Peyer's patch (tissue), 4 donors: ENCODE measurements around the gene GH2. TPM values are rescaled to one million over a fixed set of nuclear protein-coding genes. Genes with fewer than 3 reads are reported as not detected.
"Not testable (repeated sequence)": the region's sequence is repeated elsewhere in the genome, so short reads cannot be mapped to it uniquely, and the experiment has no call there.

Source experiments
- DNase-seq, 3 donors: peaks; one replicate each; pipeline ENCODE4 v3.0.0-alpha.2; 2017 to 2019
- H3K27ac ChIP-seq, 4 donors: fragments of 200-600 bp; sonication (generic); one replicate each; pipeline ENCODE4 v1.5.1; 2016 to 2019
- H3K27me3 ChIP-seq, 2 donors: fragments of 200-600 bp; sonication (generic); one replicate each; pipeline ENCODE4 v1.5.1; 2019
- H3K36me3 ChIP-seq, 3 donors: fragments of 200-600 bp; sonication (generic); one replicate each; pipeline ENCODE4 v1.5.1; 2016 to 2019
- H3K4me1 ChIP-seq, 4 donors: fragments of 200-600 bp; sonication (generic); one replicate each; pipeline ENCODE4 v1.5.1; 2016 to 2019
- H3K4me3 ChIP-seq, 4 donors: fragments of 200-600 bp; sonication (generic); 1 replicate in 3 of 4; 2 replicates in 1 of 4; pipeline ENCODE4 v1.5.1; 2016 to 2019; ENCODE audit warnings: mild to moderate bottlenecking in 1 of 4
- H3K9me3 ChIP-seq, 4 donors: fragments of 200-600 bp; sonication (generic); one replicate each; pipeline ENCODE4 v1.5.1; 2016 to 2019; ENCODE audit warnings: mild to moderate bottlenecking in 1 of 4
- POLR2A ChIP-seq, 2 donors: fragments of 450-650 bp; IDR thresholded peaks; one replicate each; pipeline ENCODE4 v1.5.1; 2017; ENCODE audit warnings: antibody characterized with exemption in 2 of 2, mild to moderate bottlenecking in 2 of 2, moderate library complexity in 2 of 2
- total RNA-seq, 4 donors: library from RNA; depleted of rRNA; stranded (reverse); fragments of >200 nt; gene quantifications; one replicate each; pipeline ENCODE4 v1.1.0, GENCODE V29; 2016
- TF ChIP-seq, protein P1 (sequence below), 6 experiments: fragments of 450-650 bp in 4 of 6; fragments of 200-600 bp in 2 of 6; sonication (generic) in 1 of 6; IDR thresholded peaks; one replicate each; pipeline ENCODE4 v1.5.1; 2017 to 2019; ENCODE audit warnings: antibody characterized with exemption in 6 of 6, mild to moderate bottlenecking in 3 of 6, moderate library complexity in 1 of 6

The GH2 gene
- total RNA-seq, 4 donors from 2014 or later: not detected

DNA sequence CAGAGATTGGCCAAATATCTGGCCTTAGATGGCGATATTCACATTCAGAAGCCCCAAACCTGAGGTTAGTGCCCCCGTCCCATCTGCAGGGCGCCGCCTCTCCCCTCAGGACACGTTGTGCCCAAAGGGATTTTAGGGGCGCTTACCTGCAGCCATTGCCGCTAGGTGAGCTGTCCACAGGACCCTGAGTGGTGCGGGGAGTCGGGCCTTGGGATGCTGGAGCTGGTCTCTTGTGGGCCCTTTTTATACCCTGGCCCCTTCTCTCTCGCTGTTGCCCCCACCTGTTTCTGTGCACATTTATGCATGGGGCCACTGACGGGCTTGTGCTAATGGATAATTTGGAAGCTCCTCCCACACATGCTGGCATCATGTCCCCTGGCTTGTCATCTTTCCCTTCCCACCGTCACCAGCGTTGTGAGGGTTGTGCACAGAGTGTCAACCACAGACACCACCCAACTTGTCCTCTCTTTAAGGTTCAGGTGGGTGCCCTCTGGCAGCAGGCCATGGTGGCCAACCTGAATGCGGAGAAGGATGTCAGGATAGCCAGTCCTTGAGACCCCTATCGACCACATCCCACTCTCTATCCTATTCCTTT lies 29.4 kb upstream of the GH2 start, which contains the start of gene CSHL1:
Gene CSHL1 (minus strand): TSS at position 218 of the 595 bp plus-strand sequence. CDS start 62 bp downstream, at position 156.
- no peak within 1 kb of the TSS for H3K4me3 ChIP-seq
- no peak for DNase-seq
- H3K9me3 ChIP-seq: no peaks in the 10 kb centered on the region
- no peak within 1 kb of the TSS for H3K27ac ChIP-seq
- TF ChIP-seq POLR2A (IDR thresholded peaks at IDR 0.05): no peak
- TF ChIP-seq, protein P1, sequence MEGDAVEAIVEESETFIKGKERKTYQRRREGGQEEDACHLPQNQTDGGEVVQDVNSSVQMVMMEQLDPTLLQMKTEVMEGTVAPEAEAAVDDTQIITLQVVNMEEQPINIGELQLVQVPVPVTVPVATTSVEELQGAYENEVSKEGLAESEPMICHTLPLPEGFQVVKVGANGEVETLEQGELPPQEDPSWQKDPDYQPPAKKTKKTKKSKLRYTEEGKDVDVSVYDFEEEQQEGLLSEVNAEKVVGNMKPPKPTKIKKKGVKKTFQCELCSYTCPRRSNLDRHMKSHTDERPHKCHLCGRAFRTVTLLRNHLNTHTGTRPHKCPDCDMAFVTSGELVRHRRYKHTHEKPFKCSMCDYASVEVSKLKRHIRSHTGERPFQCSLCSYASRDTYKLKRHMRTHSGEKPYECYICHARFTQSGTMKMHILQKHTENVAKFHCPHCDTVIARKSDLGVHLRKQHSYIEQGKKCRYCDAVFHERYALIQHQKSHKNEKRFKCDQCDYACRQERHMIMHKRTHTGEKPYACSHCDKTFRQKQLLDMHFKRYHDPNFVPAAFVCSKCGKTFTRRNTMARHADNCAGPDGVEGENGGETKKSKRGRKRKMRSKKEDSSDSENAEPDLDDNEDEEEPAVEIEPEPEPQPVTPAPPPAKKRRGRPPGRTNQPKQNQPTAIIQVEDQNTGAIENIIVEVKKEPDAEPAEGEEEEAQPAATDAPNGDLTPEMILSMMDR (IDR thresholded peaks at IDR 0.05): no peak
- no peaks in the 10 kb centered on the region for H3K4me1 ChIP-seq
- H3K27me3 ChIP-seq: no peaks in the 10 kb centered on the region
- no peaks in the 10 kb centered on the region for H3K36me3 ChIP-seq

DNA sequence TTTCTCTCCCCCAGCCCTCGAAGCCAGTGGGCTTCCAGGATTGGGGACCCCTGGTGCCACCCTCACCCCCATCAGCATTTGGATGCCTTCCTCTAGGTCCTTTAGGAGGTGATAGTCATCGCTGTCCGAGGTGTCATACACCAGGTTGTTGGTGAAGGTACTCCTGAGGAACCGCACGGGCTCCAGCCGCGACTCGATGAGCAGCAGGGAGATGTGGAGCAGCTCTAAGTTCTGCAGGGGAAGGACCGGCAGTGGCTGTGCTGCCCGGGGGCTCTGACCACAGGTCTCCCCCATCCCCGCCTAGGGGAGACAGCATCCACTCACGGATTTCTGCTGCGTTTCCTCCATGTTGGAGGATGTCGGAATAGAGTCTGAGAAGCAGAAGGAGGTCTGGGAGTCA lies 28.4 kb upstream of the GH2 start:
- H3K9me3 ChIP-seq: no peaks in the 10 kb centered on the region
- no peaks in the 10 kb centered on the region for H3K36me3 ChIP-seq
- H3K4me1 ChIP-seq: no peaks in the 10 kb centered on the region
- no peaks in the 10 kb centered on the region for H3K27me3 ChIP-seq
- DNase-seq: no peak
- no peak overlapping the region for H3K27ac ChIP-seq
- TF ChIP-seq, protein P1 (IDR thresholded peaks at IDR 0.05): no peak
- no peak for TF ChIP-seq POLR2A (IDR thresholded peaks at IDR 0.05)
- H3K4me3 ChIP-seq: no peak overlapping the region

DNA sequence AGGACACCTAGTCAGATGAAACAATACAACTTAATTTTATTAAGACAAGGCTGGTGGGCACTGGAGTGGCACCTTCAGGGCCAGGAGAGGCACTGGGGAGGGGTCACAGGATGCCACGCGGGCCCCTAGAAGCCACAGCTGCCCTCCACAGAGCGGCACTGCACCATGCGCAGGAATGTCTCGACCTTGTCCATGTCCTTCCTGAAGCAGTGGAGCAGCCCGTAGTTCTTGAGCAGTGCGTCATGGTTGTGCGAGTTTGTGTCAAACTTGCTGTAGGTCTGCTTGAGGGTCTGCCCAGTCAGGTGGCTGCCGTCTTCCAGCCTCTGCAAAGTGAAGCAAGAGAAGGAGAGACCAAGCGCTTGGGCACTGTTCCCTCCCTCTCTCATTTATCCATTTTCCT lies 27.8 kb upstream of the GH2 start:
- not testable (repeated sequence) for H3K36me3 ChIP-seq, H3K9me3 ChIP-seq, H3K4me1 ChIP-seq, H3K27ac ChIP-seq, H3K27me3 ChIP-seq, DNase-seq, H3K4me3 ChIP-seq

DNA sequence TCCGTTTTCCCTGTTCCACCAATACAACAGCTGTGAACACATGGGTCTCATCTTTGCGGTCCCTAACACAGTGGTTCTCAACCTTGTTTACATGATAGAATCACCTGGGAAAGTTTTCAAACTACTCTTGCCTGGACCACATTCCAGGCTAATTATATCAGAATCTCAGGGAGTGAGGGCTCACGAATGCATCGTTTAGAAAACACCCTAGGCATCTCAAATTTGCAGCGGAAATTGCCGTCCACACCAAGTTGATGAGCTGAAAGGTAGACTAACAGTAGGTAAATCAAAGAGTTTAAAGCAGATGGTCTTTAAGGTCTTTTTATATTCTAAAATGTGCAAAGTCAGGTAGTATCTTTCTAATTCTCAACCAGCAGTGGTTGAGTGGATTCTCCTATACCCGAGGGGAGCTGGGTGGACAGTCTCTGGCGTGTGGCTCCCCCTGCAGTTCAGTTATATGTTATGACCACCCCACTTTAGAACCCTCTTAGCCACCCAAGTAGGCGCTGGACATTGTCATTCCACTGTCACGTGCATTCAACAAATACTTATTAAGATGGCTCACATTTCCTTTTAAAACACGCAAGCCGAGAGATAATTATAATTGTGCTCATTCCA lies 25.5 kb upstream of the GH2 start:
- H3K36me3 ChIP-seq, H3K4me1 ChIP-seq, H3K27ac ChIP-seq, H3K9me3 ChIP-seq, DNase-seq, H3K27me3 ChIP-seq, H3K4me3 ChIP-seq: not testable (repeated sequence)

DNA sequence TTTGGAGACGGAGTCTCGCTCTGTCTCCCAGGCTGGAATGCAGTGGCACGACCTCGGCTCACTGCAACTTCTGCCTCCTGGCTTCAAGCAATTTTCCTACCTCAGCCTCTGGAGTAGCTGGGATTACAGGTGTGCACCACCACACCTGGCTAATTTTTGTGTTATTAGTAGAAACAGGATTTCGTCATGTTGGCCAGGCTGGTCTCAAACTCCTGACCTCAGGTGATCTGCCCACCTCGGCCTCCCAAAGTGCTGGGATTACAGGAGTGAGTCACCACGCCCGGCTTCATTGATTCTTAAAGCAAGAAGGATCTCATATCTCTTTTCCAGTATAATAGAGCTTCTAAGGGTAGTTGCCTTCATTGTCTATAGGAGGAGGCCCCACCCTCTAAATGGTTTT lies 23.1 kb upstream of the GH2 start:
- H3K36me3 ChIP-seq, H3K27ac ChIP-seq, H3K4me3 ChIP-seq, H3K9me3 ChIP-seq, DNase-seq, H3K27me3 ChIP-seq, H3K4me1 ChIP-seq: not testable (repeated sequence)

DNA sequence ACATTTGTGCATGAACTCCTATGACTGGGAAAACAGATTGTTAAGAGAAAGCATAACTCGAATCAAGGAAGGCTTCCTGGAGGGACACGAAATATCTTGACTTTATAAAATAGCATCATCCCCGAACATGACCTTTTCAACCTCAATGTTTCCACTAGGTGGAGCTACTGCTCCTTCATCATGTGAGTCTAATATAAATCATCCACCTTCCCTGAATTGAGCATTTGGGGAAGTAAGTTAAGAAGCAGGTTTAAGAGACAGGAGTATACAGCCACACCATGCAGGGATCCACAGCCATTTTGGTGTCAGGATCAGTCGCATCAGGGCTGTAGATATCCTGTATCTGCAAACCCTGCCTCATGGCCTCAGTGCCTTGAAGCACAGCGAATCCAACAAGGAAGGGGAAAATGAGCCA lies 22.1 kb upstream of the GH2 start:
- not testable (repeated sequence) for H3K27ac ChIP-seq, H3K36me3 ChIP-seq, H3K9me3 ChIP-seq, H3K27me3 ChIP-seq, H3K4me1 ChIP-seq, H3K4me3 ChIP-seq
- TF ChIP-seq, protein P1 (IDR thresholded peaks at IDR 0.05): peak; percentile 21 to 46 (median 35)
- DNase-seq: peak in 1 of 3 donors; percentile 39

DNA sequence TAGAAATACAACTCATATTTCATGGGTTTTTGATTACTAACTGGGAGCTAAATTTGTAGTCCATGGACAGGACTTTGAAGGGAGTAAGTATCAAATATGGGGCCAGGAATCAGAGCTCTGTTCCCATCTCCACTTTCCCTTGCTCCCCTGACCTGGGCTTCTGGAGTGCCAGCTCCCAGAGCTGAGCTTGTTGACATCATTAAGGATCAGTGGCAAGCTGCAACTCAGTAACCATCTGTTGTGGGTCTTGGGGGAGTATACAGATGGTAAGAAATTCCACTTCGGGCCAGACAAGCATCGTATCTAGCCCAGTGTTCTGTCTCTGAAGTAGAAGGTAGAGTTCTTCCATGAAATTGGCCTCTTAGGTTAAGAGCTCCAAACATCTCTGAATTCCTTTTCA lies 20.2 kb upstream of the GH2 start:
- not testable (repeated sequence) for H3K4me1 ChIP-seq, H3K27ac ChIP-seq, DNase-seq, H3K4me3 ChIP-seq, H3K27me3 ChIP-seq, H3K36me3 ChIP-seq, H3K9me3 ChIP-seq

DNA sequence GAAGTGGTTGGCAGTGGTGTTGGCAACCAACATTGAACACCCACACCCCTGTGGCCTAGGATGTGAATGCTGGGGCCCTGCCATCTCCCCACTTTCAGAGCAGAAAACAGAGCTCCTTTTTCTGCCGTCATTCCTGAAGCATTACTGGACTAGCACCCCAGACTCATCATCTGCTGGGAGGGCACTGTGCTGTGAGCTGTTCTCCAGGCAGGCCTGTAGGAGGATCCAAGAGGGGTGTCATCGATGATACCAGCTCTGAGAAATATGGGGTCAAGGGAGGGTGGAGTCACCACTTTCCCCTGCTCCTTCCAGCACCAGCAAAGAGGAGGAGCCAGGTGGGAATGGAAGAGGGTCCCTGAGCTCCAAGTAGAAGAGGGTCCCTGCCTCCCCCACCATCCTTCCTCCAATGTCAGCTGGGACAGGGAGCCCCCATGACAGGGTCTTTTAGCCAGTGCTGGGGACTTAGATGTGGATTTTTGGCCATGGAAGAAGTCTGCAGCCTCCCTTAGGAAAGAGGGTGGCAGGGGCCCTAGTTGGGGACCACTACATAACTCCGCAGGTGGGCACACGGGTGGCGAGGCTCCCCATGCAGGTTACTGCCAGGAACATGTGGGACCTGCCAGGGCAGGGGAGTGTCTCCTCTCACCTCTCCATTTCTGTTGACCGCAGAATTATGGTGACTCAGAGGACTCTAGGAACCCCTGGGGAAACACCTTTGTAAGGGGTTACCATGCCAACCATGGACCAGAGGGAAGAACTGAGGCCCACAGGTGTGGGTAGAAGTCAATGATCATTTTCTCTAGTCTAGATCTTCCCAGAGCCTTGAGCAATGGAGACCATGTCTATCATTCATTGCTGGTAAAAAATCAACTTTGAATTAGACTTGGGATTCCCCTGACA lies 17.4 kb upstream of the GH2 start:
- not testable (repeated sequence) for H3K9me3 ChIP-seq, H3K36me3 ChIP-seq, DNase-seq, H3K27ac ChIP-seq, H3K4me1 ChIP-seq, H3K27me3 ChIP-seq, H3K4me3 ChIP-seq

DNA sequence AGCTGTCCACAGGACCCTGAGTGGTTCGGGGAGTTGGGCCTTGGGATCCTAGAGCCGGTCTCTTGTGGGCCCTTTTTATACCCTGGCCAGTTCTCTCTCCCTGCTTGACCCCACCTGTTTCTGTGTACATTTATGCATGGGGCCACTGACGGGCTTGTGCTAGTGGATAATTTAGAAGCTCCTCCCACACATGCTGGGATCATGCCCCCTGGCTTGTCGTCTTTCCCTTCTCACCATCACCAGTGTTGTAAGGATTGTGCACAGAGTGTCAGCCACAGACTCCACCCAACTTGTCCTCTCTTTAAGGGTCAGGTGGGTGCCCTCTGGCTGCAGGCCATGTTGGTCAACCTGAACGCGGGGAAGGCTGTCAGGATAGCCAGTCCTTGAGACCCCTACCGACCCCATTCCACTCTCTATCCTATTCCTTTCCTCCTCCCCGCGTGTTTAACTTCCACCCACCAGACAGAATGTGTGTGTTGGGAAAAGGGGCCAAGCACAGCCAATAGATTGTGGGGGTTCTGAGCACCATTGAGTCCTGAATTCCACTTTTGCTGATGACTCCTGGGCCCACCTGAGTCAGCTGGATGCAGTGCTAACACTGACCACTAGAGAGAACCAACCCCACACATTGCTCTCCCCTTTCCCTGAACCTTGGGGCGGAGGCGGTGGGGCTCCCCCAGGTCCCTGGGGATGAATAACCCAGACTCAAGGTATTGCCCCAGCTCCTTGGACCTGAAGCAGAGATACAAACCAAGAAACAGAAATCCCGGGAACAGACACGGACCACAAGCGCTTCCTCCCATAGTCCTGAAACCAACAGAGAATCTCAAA lies 15.0 kb upstream of the GH2 start, which contains the start of gene CSH1:
Gene CSH1 (minus strand): TSS at position 51 of the 831 bp plus-strand sequence. CDS start 63 bp downstream, outside the sequence.
- not testable (repeated sequence) for H3K27me3 ChIP-seq, H3K4me3 ChIP-seq, H3K27ac ChIP-seq, H3K36me3 ChIP-seq, H3K9me3 ChIP-seq, H3K4me1 ChIP-seq, DNase-seq

DNA sequence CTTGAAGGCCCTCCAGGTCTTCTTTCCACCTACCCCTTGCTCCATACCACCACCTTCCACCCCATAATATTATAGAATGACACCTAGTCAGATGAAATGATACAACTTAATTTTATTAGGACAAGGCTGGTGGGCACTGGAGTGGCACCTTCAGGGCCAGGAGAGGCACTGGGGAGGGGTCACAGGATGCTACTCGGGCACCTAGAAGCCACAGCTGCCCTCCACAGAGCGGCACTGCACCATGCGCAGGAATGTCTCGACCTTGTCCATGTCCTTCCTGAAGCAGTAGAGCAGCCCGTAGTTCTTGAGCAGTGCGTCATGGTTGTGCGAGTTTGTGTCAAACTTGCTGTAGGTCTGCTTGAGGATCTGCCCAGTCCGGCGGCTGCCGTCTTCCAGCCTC lies 13.1 kb upstream of the GH2 start:
- not testable (repeated sequence) for H3K36me3 ChIP-seq, DNase-seq, H3K4me3 ChIP-seq, H3K27ac ChIP-seq, H3K27me3 ChIP-seq, H3K4me1 ChIP-seq, H3K9me3 ChIP-seq

DNA sequence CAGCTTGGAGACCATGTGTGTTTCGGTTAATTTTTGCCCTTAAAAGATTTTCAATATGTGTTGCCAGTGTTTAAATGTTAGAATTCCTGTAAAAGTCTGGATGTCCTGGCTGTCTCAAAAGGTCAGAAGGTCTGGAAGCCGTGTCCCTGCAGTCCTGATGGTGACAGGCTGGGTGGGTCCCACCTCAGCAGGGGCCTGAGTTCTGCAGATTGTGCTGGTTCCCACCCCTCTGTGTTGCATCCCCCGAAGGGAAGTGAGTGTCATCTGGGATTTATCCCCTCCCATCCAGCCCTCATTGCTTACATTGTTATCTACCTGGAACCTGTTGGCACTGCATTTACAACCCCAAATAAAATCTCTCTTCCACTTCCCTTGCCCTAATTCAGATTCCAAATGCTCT lies 12.3 kb upstream of the GH2 start:
- not testable (repeated sequence) for H3K27me3 ChIP-seq, DNase-seq, H3K36me3 ChIP-seq, H3K4me1 ChIP-seq, H3K27ac ChIP-seq, H3K4me3 ChIP-seq, H3K9me3 ChIP-seq
